GM12891 (cell line): ENCODE results near the gene TMEM212. TPM values are rescaled to one million over a fixed set of nuclear protein-coding genes. Genes with fewer than 3 reads are reported as not detected.

ENCODE experiments used
- DNase-seq: peaks from one replicate; pipeline ENCODE4 v3.0.0; 2011; ENCODE audit warnings: low spot score; ENCODE audit not compliant: insufficient read length
- FAIRE-seq: peaks from 2 replicates; lab custom pipeline; 2011; peaks lifted over from hg19 to GRCh38; lab: Jason Lieb, UNC
- PAX5 ChIP-seq: IDR thresholded peaks from 2 replicates; pipeline ENCODE4 v1.6.1; 2011; ENCODE audit warnings: low read length, moderate library complexity, mild to moderate bottlenecking; ENCODE audit not compliant: insufficient read depth, severe bottlenecking
- POLR2A ChIP-seq: IDR thresholded peaks from 2 replicates; pipeline ENCODE4 v1.6.1; 2011; ENCODE audit warnings: low read depth, low read length, control low read depth
- POLR2AphosphoS5 ChIP-seq: IDR thresholded peaks from 2 replicates; pipeline ENCODE4 v1.6.1; 2011; ENCODE audit warnings: low read depth, low read length, control low read depth
- POU2F2 ChIP-seq: IDR thresholded peaks from 2 replicates; pipeline ENCODE4 v1.6.1; 2011; ENCODE audit warnings: low read depth, mild to moderate bottlenecking, control low read depth, low read length, moderate library complexity
- SPI1 ChIP-seq: IDR thresholded peaks from 2 replicates; pipeline ENCODE4 v1.6.1; 2011; ENCODE audit warnings: low read depth, low read length, control low read depth
- TAF1 ChIP-seq: IDR thresholded peaks from 2 replicates; pipeline ENCODE4 v1.6.1; 2011; ENCODE audit warnings: low read depth, low read length, control low read depth
- polyA plus RNA-seq: library from polyadenylated mRNA; unstranded; fragments of >200 nt; gene quantifications from one replicate; pipeline ENCODE4 v1.2.1, GENCODE V29; 2012; ENCODE audit warnings: low read depth, missing spikeins, inconsistent platforms; ENCODE audit not compliant: missing spikeins

Gene TMEM212
- polyA plus RNA-seq = not detected

- TF ChIP-seq POU2F2 = no peak
- TF ChIP-seq PAX5 = no peak
- TF ChIP-seq SPI1 = no peak
- TF ChIP-seq POLR2A = no peak
- FAIRE-seq (no peak), DNase-seq (no peak)
Observed at GRCh38 chr3:171842864-171843518, at the start of gene TMEM212. Gene TMEM212 (plus strand): TSS chr3:171843349. CDS start chr3:171843384, 35 bp downstream.

GRCh38 chr3:171796625-171797264, 46.4 kb upstream of the TMEM212 start:
- no peak for DNase-seq
- FAIRE-seq = no peak
- TF ChIP-seq POU2F2 (no peak), SPI1 (no peak)

- no peak for TF ChIP-seq POLR2AphosphoS5
- DNase-seq = no peak
- FAIRE-seq = no peak
Observed at GRCh38 chr3:171797265-171797679, 45.9 kb upstream of the TMEM212 start.

- FAIRE-seq = no peak
- TF ChIP-seq POU2F2 (no peak), POLR2A (no peak), PAX5 (no peak), POLR2AphosphoS5 (no peak), SPI1 (no peak), TAF1 (no peak)
Observed at GRCh38 chr3:171797873-171798272, 45.3 kb upstream of the TMEM212 start.

GRCh38 chr3:171799501-171799900, 43.6 kb upstream of the TMEM212 start:
- TF ChIP-seq TAF1 (no peak), POU2F2 (no peak), SPI1 (no peak), PAX5 (no peak), POLR2A (no peak), POLR2AphosphoS5 (no peak)
- no peak for FAIRE-seq
- no peak for DNase-seq

More at GRCh38 chr3:171797873-171798272, 45.3 kb upstream of the TMEM212 start:
- no peak for DNase-seq

GRCh38 chr3:171801738-171802589, 41.2 kb upstream of the TMEM212 start:
- TF ChIP-seq POLR2A = no peak
- TF ChIP-seq TAF1 = no peak
- TF ChIP-seq POLR2AphosphoS5 = no peak
- no peak for TF ChIP-seq POU2F2
- no peak for TF ChIP-seq SPI1
- TF ChIP-seq PAX5 = no peak
- FAIRE-seq = no peak

DNA sequence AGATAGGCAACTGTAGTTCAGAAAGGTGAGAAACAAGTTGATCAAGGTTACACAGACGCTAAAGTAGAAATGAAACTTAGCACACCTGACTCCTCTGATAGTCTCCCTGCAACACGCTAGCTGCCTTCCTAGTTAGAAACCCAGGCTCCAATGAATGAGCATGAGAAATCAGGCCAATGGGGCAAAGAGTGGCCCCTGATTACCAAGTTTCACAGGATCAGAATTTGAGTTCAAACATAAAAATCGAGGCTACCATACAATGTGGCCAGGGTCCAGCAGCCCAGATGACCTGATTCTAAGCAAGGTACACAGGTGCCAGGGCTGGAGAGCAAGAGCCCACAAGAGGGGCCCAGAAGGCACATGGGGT, 40.6 kb upstream of the TMEM212 start:
- DNase-seq = no peak
- no peak for FAIRE-seq
- TF ChIP-seq SPI1 (no peak), TAF1 (no peak), POU2F2 (no peak), PAX5 (no peak), POLR2AphosphoS5 (no peak), POLR2A (no peak)

More at GRCh38 chr3:171801738-171802589, 41.2 kb upstream of the TMEM212 start:
- DNase-seq = no peak

DNA sequence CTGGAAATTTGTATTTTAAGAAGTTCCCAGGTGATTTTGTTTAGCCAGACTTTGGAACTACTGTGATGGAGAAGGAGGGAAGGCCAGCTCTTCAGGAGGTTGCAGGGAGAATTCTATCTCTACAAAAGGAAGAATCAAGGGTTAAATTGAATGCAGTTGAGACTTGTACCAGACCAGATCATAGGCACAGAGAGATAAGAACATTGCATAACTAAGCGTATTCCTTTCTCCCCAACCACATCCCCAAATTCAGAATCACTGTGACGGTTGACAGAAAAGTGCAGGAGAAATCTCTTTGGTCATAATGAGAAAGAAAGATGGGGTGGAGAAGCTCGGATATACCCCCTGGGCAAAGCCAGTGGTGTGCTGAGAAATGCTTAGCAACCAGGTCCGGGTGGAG, 40.1 kb upstream of the TMEM212 start:
- TF ChIP-seq POLR2AphosphoS5 (no peak), TAF1 (no peak), PAX5 (no peak), POLR2A (no peak), SPI1 (no peak), POU2F2 (no peak)
- DNase-seq = no peak
- FAIRE-seq = no peak

GRCh38 chr3:171804618-171805389, 38.3 kb upstream of the TMEM212 start:
- no peak for DNase-seq
- TF ChIP-seq POLR2A (no peak), SPI1 (no peak), TAF1 (no peak), POLR2AphosphoS5 (no peak), PAX5 (no peak), POU2F2 (no peak)

DNA sequence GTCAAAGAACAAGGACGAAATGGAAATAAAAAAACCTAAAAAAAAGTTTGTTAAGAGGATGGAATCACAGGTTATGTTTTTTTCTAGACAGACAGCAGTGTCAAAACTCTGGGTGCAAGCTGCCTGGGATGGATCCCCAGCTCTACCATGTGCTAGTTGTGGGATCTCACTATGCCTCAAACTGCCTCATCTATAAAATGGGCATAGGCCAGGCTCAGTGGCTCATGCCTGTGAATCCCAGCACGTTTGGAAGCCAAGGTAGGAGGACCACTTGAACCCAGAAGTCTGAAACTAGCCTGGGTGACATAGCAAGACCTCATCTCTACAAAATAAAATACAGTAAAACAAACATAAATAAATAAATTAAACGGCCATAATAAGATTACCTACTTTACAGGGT, 37.5 kb upstream of the TMEM212 start:
- TF ChIP-seq TAF1 = no peak
- no peak for TF ChIP-seq PAX5
- TF ChIP-seq POU2F2 = no peak
- no peak for TF ChIP-seq SPI1
- no peak for TF ChIP-seq POLR2AphosphoS5
- FAIRE-seq = no peak
- DNase-seq = no peak

More at GRCh38 chr3:171804618-171805389, 38.3 kb upstream of the TMEM212 start:
- no peak for FAIRE-seq
